ENCODE data around the gene KLHL13.
"Not testable (repeated sequence)": the region's sequence is repeated elsewhere in the genome, so short reads cannot be mapped to it uniquely, and the experiment has no call there.

Gene KLHL13

GRCh38 chrX:118148737-118149136, 32.1 kb upstream of the KLHL13 start:
- TF ChIP-seq CTCF (IDR thresholded peaks at IDR 0.05; ENCODE audit: insufficient read depth, low read length, poor library complexity, severe bottlenecking) (no peak), EZH2phosphoT487 (conservative IDR thresholded peaks at IDR 0.05; ENCODE audit: low read length) (no peak)
- Histone ChIP-seq H3K79me2 (ENCODE audit: insufficient read depth, low read length) (no peaks in the 10 kb centered on the region), H3F3A (ENCODE audit: insufficient read depth) (no peaks in the 10 kb centered on the region), H3K9me3 (ENCODE audit: insufficient read depth, low read length) (no peaks in the 10 kb centered on the region), H3K27ac (ENCODE audit: low read depth, low read length) (no peak overlapping the region), H3K9ac (ENCODE audit: low read length) (no peak overlapping the region), H3K27me3 (ENCODE audit: low read length) (no peaks in the 10 kb centered on the region), H4K20me1 (ENCODE audit: low read depth, low read length) (no peaks in the 10 kb centered on the region), H3K4me2 (ENCODE audit: low read depth, low read length, poor library complexity, severe bottlenecking) (no peak overlapping the region), H3K4me3 (ENCODE audit: insufficient read depth, low read length, poor library complexity, severe bottlenecking) (no peak overlapping the region), H3K36me3 (ENCODE audit: low read length) (no peaks in the 10 kb centered on the region), H3K9me2 (replicated peaks; ENCODE audit: insufficient read depth, low read length) (no peaks in the 10 kb centered on the region), H2AFZ (ENCODE audit: low read depth, low read length, severe bottlenecking) (no peak overlapping the region)

GRCh38 chrX:118147771-118148170, 31.2 kb upstream of the KLHL13 start:
- H3F3A ChIP-seq (ENCODE audit: insufficient read depth); H4K20me1 ChIP-seq (ENCODE audit: low read depth, low read length); H3K9me2 ChIP-seq (replicated peaks; ENCODE audit: insufficient read depth, low read length); H3K4me3 ChIP-seq (ENCODE audit: insufficient read depth, low read length, poor library complexity, severe bottlenecking); H3K4me2 ChIP-seq (ENCODE audit: low read depth, low read length, poor library complexity, severe bottlenecking); H3K36me3 ChIP-seq (ENCODE audit: low read length); H3K27ac ChIP-seq (ENCODE audit: low read depth, low read length); H3K9me3 ChIP-seq (ENCODE audit: insufficient read depth, low read length); H3K27me3 ChIP-seq (ENCODE audit: low read length); H3K79me2 ChIP-seq (ENCODE audit: insufficient read depth, low read length); H3K9ac ChIP-seq (ENCODE audit: low read length); H2AFZ ChIP-seq (ENCODE audit: low read depth, low read length, severe bottlenecking): not testable (repeated sequence)

DNA sequence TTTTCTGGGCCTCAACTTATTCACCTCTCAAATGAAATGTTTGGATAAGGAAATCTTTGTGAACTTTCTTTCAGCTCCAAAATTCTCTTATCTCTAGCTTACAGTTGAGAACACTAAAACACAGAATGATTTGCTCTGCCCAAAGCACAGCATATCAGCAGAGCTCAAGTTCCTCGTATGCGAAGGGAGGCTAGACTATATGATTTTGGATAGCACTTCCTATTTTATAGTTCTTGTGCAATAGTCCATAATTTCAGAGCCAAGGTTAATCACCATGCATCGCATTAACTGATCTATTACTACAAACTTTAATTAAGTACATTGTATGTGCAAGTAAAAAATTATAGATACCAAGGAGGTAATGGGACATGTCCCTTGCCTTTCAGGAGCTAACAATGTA, 27.0 kb upstream of the KLHL13 start:
- no peaks in the 10 kb centered on the region for H4K20me1 ChIP-seq (ENCODE audit: low read depth, low read length)
- H3K36me3 ChIP-seq (ENCODE audit: low read length) = no peaks in the 10 kb centered on the region
- H3K9me3 ChIP-seq (ENCODE audit: insufficient read depth, low read length) = no peaks in the 10 kb centered on the region
- H3K27ac ChIP-seq (ENCODE audit: low read depth, low read length) = no peak overlapping the region
- TF ChIP-seq EZH2phosphoT487 (conservative IDR thresholded peaks at IDR 0.05; ENCODE audit: low read length) (no peak), CTCF (IDR thresholded peaks at IDR 0.05; ENCODE audit: insufficient read depth, low read length, poor library complexity, severe bottlenecking) (no peak)
- H3K4me2 ChIP-seq (ENCODE audit: low read depth, low read length, poor library complexity, severe bottlenecking) = no peak overlapping the region
- H3K4me3 ChIP-seq (ENCODE audit: insufficient read depth, low read length, poor library complexity, severe bottlenecking) = no peak overlapping the region
- H3K79me2 ChIP-seq (ENCODE audit: insufficient read depth, low read length) = no peaks in the 10 kb centered on the region
- H3K9me2 ChIP-seq (replicated peaks; ENCODE audit: insufficient read depth, low read length) = no peaks in the 10 kb centered on the region
- H3K27me3 ChIP-seq (ENCODE audit: low read length) = no peaks in the 10 kb centered on the region
- H2AFZ ChIP-seq (ENCODE audit: low read depth, low read length, severe bottlenecking) = no peak overlapping the region
- H3F3A ChIP-seq (ENCODE audit: insufficient read depth) = no peaks in the 10 kb centered on the region
- H3K9ac ChIP-seq (ENCODE audit: low read length) = no peak overlapping the region

GRCh38 chrX:118131336-118131735, 14.7 kb upstream of the KLHL13 start:
- no peak overlapping the region for H3K4me2 ChIP-seq (ENCODE audit: low read depth, low read length, poor library complexity, severe bottlenecking)
- H3K9me2 ChIP-seq (replicated peaks; ENCODE audit: insufficient read depth, low read length) = no peaks in the 10 kb centered on the region
- no peaks in the 10 kb centered on the region for H3F3A ChIP-seq (ENCODE audit: insufficient read depth)
- no peak overlapping the region for H2AFZ ChIP-seq (ENCODE audit: low read depth, low read length, severe bottlenecking)
- H4K20me1 ChIP-seq (ENCODE audit: low read depth, low read length) = no peaks in the 10 kb centered on the region
- H3K9me3 ChIP-seq (ENCODE audit: insufficient read depth, low read length) = no peaks in the 10 kb centered on the region
- no peak overlapping the region for H3K27ac ChIP-seq (ENCODE audit: low read depth, low read length)
- no peak for TF ChIP-seq EZH2phosphoT487 (conservative IDR thresholded peaks at IDR 0.05; ENCODE audit: low read length)
- no peak for TF ChIP-seq CTCF (IDR thresholded peaks at IDR 0.05; ENCODE audit: insufficient read depth, low read length, poor library complexity, severe bottlenecking)
- no peak overlapping the region for H3K4me3 ChIP-seq (ENCODE audit: insufficient read depth, low read length, poor library complexity, severe bottlenecking)
- H3K9ac ChIP-seq (ENCODE audit: low read length) = no peak overlapping the region
- no peaks in the 10 kb centered on the region for H3K27me3 ChIP-seq (ENCODE audit: low read length)
- H3K79me2 ChIP-seq (ENCODE audit: insufficient read depth, low read length) = no peaks in the 10 kb centered on the region
- no peaks in the 10 kb centered on the region for H3K36me3 ChIP-seq (ENCODE audit: low read length)

Measured in SU-DHL-6 (cell line).